ENCODE data around the gene LCN6. TPM values are rescaled to one million over a fixed set of nuclear protein-coding genes. Genes with fewer than 3 reads are reported as not detected.

LCN6 gene
- total and polyA plus RNA-seq, 10 of the 15 experiments (the other 5 are each of a cell fraction or from before 2014, with no cell fraction given): not detected

- intact Hi-C loops (cut with micrococcal nuclease; ENCODE audit: unreplicated experiment): no loop called here
- ATAC-seq (peak; percentile 53), DNase-seq (ENCODE audit: low read depth, low spot score) (no peak), FAIRE-seq (no peak)
- peaks cover 16% of the 10 kb centered on the region in 2 experiments for H3K36me3 ChIP-seq (ENCODE audit: control insufficient read depth in 2 of 2, insufficient read depth in 2 of 2, low read length in 1 of 2)
- 2% methylated on average over 53 of the region's 53 CpGs for WGBS (ENCODE audit: insufficient coverage, insufficient replicate concordance, low lambda C conversion rate, missing lambda C conversion rate)
- H3K9ac ChIP-seq (ENCODE audit: control insufficient read depth, insufficient read depth, low read length): peak overlapping the region; percentile 79
- peak overlapping the region; percentile 79 for H3K4me2 ChIP-seq (ENCODE audit: control insufficient read depth, insufficient read depth)
- peak overlapping the region; percentile 76 for H3K4me3 ChIP-seq
- ChIA-PET SMC1A (ENCODE audit: uncharacterized antibody, unreplicated experiment) (interaction anchor here (1.4 kb wide), 1 partner anchor 38 kb away, joined by 3 read pairs; no protein-coding TSS in a partner anchor), RAD21 (ENCODE audit: unreplicated experiment) (interaction anchor here (0.8 to 1.1 kb wide), 5 partner anchors 13 to 190 kb away, joined by 3 to 4 read pairs (median 3); partner anchors contain the start of gene LCN10), POLR2A (interaction anchor here (0.6 to 3.6 kb wide), 8 partner anchors 11 to 616 kb away, joined by 3 to 15 read pairs (median 3); partner anchors contain the start of gene LCN10), CTCF (interaction anchor here (1.1 to 2.4 kb wide), 11 partner anchors 9 to 307 kb away, joined by 3 to 16 read pairs (median 5); partner anchors contain the start of gene LCN10)
- H4K20me1 ChIP-seq (ENCODE audit: control insufficient read depth, insufficient read depth): peaks cover 9% of the 10 kb centered on the region
- BruUV-seq (replicated peaks): TSS peak; percentile 64
- in situ Hi-C loops (cut with MboI): no loop called here
- H3K9me3 ChIP-seq (replicated peaks; ENCODE audit: control insufficient read depth, insufficient read depth, low read length): no peaks in the 10 kb centered on the region
- H3K27me3 ChIP-seq (replicated peaks in 1 of 2; ENCODE audit: control insufficient read depth in 2 of 2, insufficient read depth in 2 of 2, low read length in 1 of 2): no peaks in the 10 kb centered on the region
- H3K4me1 ChIP-seq (ENCODE audit: control insufficient read depth, insufficient read depth, low read length): peaks cover 13% of the 10 kb centered on the region
- H2AFZ ChIP-seq (ENCODE audit: control insufficient read depth, low read depth, low read length): peak overlapping the region; percentile 83
- H3K27ac ChIP-seq (ENCODE audit: control insufficient read depth, insufficient read depth): peak overlapping the region; percentile 42
- H3K79me2 ChIP-seq (ENCODE audit: control insufficient read depth, insufficient read depth, low read length): peaks cover 45% of the 10 kb centered on the region
- TF ChIP-seq PKNOX1 (IDR thresholded peaks at IDR 0.05) (no peak), SMAD5 (IDR thresholded peaks at IDR 0.05; ENCODE audit: low read depth) (no peak), GATAD2B (conservative IDR thresholded peaks at IDR 0.05; ENCODE audit: low read depth) (peak; percentile 87), IKZF2 (IDR thresholded peaks at IDR 0.05) (no peak), NR2F1 (conservative IDR thresholded peaks at IDR 0.05) (0 out of 2 replicates have a peak, but pooled peaks have one; percentile 2), POLR2AphosphoS2 (IDR thresholded peaks at IDR 0.05; ENCODE audit: low read depth, low read length) (no peak), MAX (IDR thresholded peaks at IDR 0.05; ENCODE audit: low read depth, low read length) (no peak), TBL1XR1 (IDR thresholded peaks at IDR 0.05; ENCODE audit: low read depth, low read length) (0 out of 2 replicates have a peak, but pooled peaks have one; percentile 22), TARDBP (IDR thresholded peaks at IDR 0.05; ENCODE audit: borderline replicate concordance) (no peak)
- TF ChIP-seq, protein P1, sequence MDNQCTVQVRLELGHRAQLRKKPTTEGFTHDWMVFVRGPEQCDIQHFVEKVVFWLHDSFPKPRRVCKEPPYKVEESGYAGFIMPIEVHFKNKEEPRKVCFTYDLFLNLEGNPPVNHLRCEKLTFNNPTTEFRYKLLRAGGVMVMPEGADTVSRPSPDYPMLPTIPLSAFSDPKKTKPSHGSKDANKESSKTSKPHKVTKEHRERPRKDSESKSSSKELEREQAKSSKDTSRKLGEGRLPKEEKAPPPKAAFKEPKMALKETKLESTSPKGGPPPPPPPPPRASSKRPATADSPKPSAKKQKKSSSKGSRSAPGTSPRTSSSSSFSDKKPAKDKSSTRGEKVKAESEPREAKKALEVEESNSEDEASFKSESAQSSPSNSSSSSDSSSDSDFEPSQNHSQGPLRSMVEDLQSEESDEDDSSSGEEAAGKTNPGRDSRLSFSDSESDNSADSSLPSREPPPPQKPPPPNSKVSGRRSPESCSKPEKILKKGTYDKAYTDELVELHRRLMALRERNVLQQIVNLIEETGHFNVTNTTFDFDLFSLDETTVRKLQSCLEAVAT (IDR thresholded peaks at IDR 0.05): no peak
- TF ChIP-seq, protein P2, sequence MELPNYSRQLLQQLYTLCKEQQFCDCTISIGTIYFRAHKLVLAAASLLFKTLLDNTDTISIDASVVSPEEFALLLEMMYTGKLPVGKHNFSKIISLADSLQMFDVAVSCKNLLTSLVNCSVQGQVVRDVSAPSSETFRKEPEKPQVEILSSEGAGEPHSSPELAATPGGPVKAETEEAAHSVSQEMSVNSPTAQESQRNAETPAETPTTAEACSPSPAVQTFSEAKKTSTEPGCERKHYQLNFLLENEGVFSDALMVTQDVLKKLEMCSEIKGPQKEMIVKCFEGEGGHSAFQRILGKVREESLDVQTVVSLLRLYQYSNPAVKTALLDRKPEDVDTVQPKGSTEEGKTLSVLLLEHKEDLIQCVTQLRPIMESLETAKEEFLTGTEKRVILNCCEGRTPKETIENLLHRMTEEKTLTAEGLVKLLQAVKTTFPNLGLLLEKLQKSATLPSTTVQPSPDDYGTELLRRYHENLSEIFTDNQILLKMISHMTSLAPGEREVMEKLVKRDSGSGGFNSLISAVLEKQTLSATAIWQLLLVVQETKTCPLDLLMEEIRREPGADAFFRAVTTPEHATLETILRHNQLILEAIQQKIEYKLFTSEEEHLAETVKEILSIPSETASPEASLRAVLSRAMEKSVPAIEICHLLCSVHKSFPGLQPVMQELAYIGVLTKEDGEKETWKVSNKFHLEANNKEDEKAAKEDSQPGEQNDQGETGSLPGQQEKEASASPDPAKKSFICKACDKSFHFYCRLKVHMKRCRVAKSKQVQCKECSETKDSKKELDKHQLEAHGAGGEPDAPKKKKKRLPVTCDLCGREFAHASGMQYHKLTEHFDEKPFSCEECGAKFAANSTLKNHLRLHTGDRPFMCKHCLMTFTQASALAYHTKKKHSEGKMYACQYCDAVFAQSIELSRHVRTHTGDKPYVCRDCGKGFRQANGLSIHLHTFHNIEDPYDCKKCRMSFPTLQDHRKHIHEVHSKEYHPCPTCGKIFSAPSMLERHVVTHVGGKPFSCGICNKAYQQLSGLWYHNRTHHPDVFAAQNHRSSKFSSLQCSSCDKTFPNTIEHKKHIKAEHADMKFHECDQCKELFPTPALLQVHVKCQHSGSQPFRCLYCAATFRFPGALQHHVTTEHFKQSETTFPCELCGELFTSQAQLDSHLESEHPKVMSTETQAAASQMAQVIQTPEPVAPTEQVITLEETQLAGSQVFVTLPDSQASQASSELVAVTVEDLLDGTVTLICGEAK (IDR thresholded peaks at IDR 0.05; ENCODE audit: borderline replicate concordance): no peak
- TF ChIP-seq, protein P3, sequence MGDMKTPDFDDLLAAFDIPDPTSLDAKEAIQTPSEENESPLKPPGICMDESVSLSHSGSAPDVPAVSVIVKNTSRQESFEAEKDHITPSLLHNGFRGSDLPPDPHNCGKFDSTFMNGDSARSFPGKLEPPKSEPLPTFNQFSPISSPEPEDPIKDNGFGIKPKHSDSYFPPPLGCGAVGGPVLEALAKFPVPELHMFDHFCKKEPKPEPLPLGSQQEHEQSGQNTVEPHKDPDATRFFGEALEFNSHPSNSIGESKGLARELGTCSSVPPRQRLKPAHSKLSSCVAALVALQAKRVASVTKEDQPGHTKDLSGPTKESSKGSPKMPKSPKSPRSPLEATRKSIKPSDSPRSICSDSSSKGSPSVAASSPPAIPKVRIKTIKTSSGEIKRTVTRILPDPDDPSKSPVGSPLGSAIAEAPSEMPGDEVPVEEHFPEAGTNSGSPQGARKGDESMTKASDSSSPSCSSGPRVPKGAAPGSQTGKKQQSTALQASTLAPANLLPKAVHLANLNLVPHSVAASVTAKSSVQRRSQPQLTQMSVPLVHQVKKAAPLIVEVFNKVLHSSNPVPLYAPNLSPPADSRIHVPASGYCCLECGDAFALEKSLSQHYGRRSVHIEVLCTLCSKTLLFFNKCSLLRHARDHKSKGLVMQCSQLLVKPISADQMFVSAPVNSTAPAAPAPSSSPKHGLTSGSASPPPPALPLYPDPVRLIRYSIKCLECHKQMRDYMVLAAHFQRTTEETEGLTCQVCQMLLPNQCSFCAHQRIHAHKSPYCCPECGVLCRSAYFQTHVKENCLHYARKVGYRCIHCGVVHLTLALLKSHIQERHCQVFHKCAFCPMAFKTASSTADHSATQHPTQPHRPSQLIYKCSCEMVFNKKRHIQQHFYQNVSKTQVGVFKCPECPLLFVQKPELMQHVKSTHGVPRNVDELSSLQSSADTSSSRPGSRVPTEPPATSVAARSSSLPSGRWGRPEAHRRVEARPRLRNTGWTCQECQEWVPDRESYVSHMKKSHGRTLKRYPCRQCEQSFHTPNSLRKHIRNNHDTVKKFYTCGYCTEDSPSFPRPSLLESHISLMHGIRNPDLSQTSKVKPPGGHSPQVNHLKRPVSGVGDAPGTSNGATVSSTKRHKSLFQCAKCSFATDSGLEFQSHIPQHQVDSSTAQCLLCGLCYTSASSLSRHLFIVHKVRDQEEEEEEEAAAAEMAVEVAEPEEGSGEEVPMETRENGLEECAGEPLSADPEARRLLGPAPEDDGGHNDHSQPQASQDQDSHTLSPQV (IDR thresholded peaks at IDR 0.05): no peak
Observed at GRCh38 chr9:136728548-136729123, 19.7 kb downstream of the LCN6 start.
